B cell (primary cell): Measurements from ENCODE around the gene BIK. TPM values are rescaled to one million over a fixed set of nuclear protein-coding genes. Genes with fewer than 3 reads are reported as not detected.

ENCODE experiments used
- ATAC-seq: fragments of 200-7000 bp; cut with Tn5 transposase; one replicate; pipeline ENCODE4 v1.10.0; 2021; ENCODE audit warnings: low read depth, mild to moderate bottlenecking, moderate number of reproducible peaks, moderate library complexity
- CTCF ChIA-PET: fragments of 350-600 bp; sonication (Branson Sonifier 250); formaldehyde crosslinking; loops from one replicate; lab custom pipeline; 2021; ENCODE audit warnings: antibody characterized with exemption, inconsistent platforms; lab: Charles Lee
- POLR2A ChIA-PET: fragments of 350-600 bp; sonication (Branson Sonifier 250); formaldehyde crosslinking; loops from one replicate; lab custom pipeline; 2021; ENCODE audit warnings: antibody characterized with exemption; lab: Charles Lee
- DNase-seq: peaks from one replicate; pipeline ENCODE4 v3.0.0; 2013
- H2AFZ ChIP-seq: 2 replicates; pipeline ENCODE4 v1.6.1; 2012; ENCODE audit warnings: mild to moderate bottlenecking, low read depth, low read length; ENCODE audit not compliant: insufficient read depth, poor library complexity, severe bottlenecking
- H3K27ac ChIP-seq, 2 donors: 1 replicate in 1 of 2; 2 replicates in 1 of 2; pipeline ENCODE4 v1.5.1; 2012 to 2013; ENCODE audit warnings: low read length in 2 of 2, mild to moderate bottlenecking in 2 of 2, moderate library complexity in 1 of 2
- H3K27me3 ChIP-seq, 4 experiments: fragments of 200-600 bp in 1 of 4; sonication (generic) in 1 of 4; replicated peaks in 1 of 4; 1 replicate in 2 of 4; 2 replicates in 2 of 4; pipeline versions ENCODE4 v1.6.1 to v1.7.0; 2013 to 2016; ENCODE audit warnings: low read length in 3 of 4, mild to moderate bottlenecking in 2 of 4, mixed read lengths in 1 of 4, moderate library complexity in 1 of 4; ENCODE audit not compliant: insufficient read depth in 4 of 4, control insufficient read depth in 3 of 4; ENCODE audit errors: control extremely low read depth in 1 of 4
- H3K36me3 ChIP-seq, 2 experiments: replicated peaks in 1 of 2; 1 replicate in 1 of 2; 2 replicates in 1 of 2; pipeline versions ENCODE4 v1.6.1 to v1.7.1; 2013; ENCODE audit warnings: low read length in 1 of 2; ENCODE audit not compliant: insufficient read depth in 2 of 2, control insufficient read depth in 1 of 2; ENCODE audit errors: control extremely low read depth in 1 of 2, extremely low read depth in 1 of 2
- H3K4me1 ChIP-seq, 2 donors: fragments of 200-600 bp in 1 of 2; sonication (generic) in 1 of 2; 1 replicate in 1 of 2; 2 replicates in 1 of 2; pipeline versions ENCODE4 v1.5.1 to v1.6.1; 2013 to 2017; ENCODE audit warnings: low read length in 2 of 2; ENCODE audit not compliant: control insufficient read depth in 2 of 2, insufficient read depth in 2 of 2
- H3K4me2 ChIP-seq: replicated peaks from 2 replicates; pipeline ENCODE3; 2012; ENCODE audit warnings: mild to moderate bottlenecking, low read depth, low read length; ENCODE audit not compliant: poor library complexity, severe bottlenecking
- H3K4me3 ChIP-seq, 5 experiments: fragments of 200-600 bp in 1 of 5; sonication (generic) in 1 of 5; 1 replicate in 3 of 5; 2 replicates in 2 of 5; pipeline versions ENCODE4 v1.5.1 to v1.7.0; 2011 to 2016; ENCODE audit warnings: low read length in 4 of 5, mild to moderate bottlenecking in 4 of 5, low read depth in 2 of 5, control low read depth in 1 of 5, moderate library complexity in 1 of 5; ENCODE audit not compliant: insufficient read depth in 1 of 5; ENCODE audit errors: control extremely low read depth in 1 of 5, extremely low read depth in 1 of 5
- H3K79me2 ChIP-seq: fragments of 200-600 bp; sonication (generic); one replicate; pipeline ENCODE4 v1.6.0; 2016; ENCODE audit warnings: low read length; ENCODE audit not compliant: control insufficient read depth, insufficient read depth
- H3K9ac ChIP-seq: fragments of 200-600 bp; sonication (generic); 2 replicates; pipeline ENCODE4 v1.6.1; 2017; ENCODE audit warnings: mild to moderate bottlenecking, low read length, moderate library complexity
- H3K9me3 ChIP-seq, 3 donors: one replicate each; pipeline versions ENCODE4 v1.6.1 to v1.7.1; 2013; ENCODE audit warnings: low read length in 2 of 3; ENCODE audit not compliant: control insufficient read depth in 2 of 3, insufficient read depth in 1 of 3; ENCODE audit errors: control extremely low read depth in 1 of 3
- H4K20me1 ChIP-seq: 2 replicates; pipeline ENCODE4 v1.6.0; 2012; ENCODE audit warnings: mild to moderate bottlenecking, low read length; ENCODE audit not compliant: insufficient read depth, control insufficient read depth, poor library complexity, severe bottlenecking
- H3K27ac Mint-ChIP-seq: one replicate; pipeline ENCODE4 v1.8.0; 2021; ENCODE audit warnings: mixed read lengths
- H3K27me3 Mint-ChIP-seq: one replicate; pipeline ENCODE4 v1.8.0; 2021; ENCODE audit warnings: mixed read lengths
- H3K4me1 Mint-ChIP-seq: one replicate; pipeline ENCODE4 v1.8.0; 2021; ENCODE audit warnings: mixed read lengths
- H3K4me3 Mint-ChIP-seq: one replicate; pipeline ENCODE4 v1.8.0; 2021; ENCODE audit warnings: mixed read lengths
- H3K9me3 Mint-ChIP-seq: one replicate; pipeline ENCODE4 v1.8.0; 2022; ENCODE audit warnings: mixed read lengths; ENCODE audit not compliant: insufficient read depth
- CTCF ChIP-seq: fragments of 200-600 bp; IDR thresholded peaks from one replicate; pipeline ENCODE4 v1.8.0; 2022; ENCODE audit warnings: antibody characterized with exemption, mild to moderate bottlenecking
- EZH2 ChIP-seq: IDR thresholded peaks from 2 replicates; pipeline ENCODE4 v1.6.1; 2012; ENCODE audit warnings: borderline replicate concordance, low read depth, mild to moderate bottlenecking, moderate library complexity, low read length; ENCODE audit not compliant: insufficient read depth, poor library complexity, severe bottlenecking
- WGBS: methylation state at CpG from one replicate; pipeline ENCODE4 v1.1.5; 2013; ENCODE audit warnings: missing lambda C conversion rate; ENCODE audit not compliant: insufficient coverage; 5-methylcytosine and 5-hydroxymethylcytosine counted together
- intact Hi-C: fragments of 100-400 bp; cut with micrococcal nuclease; formaldehyde crosslinking; loops from one replicate; pipeline ENCODE4 v1.10.0; 2022
- polyA plus RNA-seq: library from polyadenylated mRNA; depleted of rRNA; stranded (reverse); fragments of >200 nt; gene quantifications from 2 replicates; pipeline ENCODE4 v1.2.3, GENCODE V29; 2012
- total RNA-seq, 2 donors: library from RNA; stranded (reverse); fragments of 120-200 nt in 1 of 2; gene quantifications; 1 replicate in 1 of 2; 2 replicates in 1 of 2; pipeline versions ENCODE4 v1.2.3 to v1.2.4, GENCODE V29; 2013 to 2022

The BIK gene
- total and polyA plus RNA-seq, 2 donors (not counting 1 experiment from before 2014, with no cell fraction given): 1.3 to 2.7 TPM

GRCh38 chr22:43176090-43176489 is 65.5 kb downstream of the BIK start:
- H3K4me3 Mint-ChIP-seq: no peak overlapping the region
- no peaks in the 10 kb centered on the region for H3K9me3 ChIP-seq

GRCh38 chr22:43177479-43177878 is 66.9 kb downstream of the BIK start:
- Histone ChIP-seq H3K27me3 (no peaks in the 10 kb centered on the region), H3K9me3 (no peaks in the 10 kb centered on the region), H3K36me3 (peaks cover 0 to 42% of the 10 kb centered on the region in 2 experiments), H3K79me2 (peaks cover 16% of the 10 kb centered on the region), H3K4me2 (no peak overlapping the region), H3K27ac (no peak overlapping the region), H2AFZ (no peak overlapping the region), H3K4me1 (no peaks in the 10 kb centered on the region), H3K4me3 (no peak overlapping the region), H4K20me1 (no peaks in the 10 kb centered on the region), H3K9ac (no peak overlapping the region)
- ChIA-PET CTCF (no interaction called here), POLR2A (no interaction called here)
- TF ChIP-seq EZH2 (no peak), CTCF (no peak)
- DNase-seq (no peak), ATAC-seq (no peak)
- no peak overlapping the region for H3K4me3 Mint-ChIP-seq
- WGBS: 99% methylated on average over 5 of the region's 7 CpGs
- H3K9me3 Mint-ChIP-seq: no peaks in the 10 kb centered on the region
- intact Hi-C loops: no loop called here
- no peak overlapping the region for H3K27ac Mint-ChIP-seq
- no peaks in the 10 kb centered on the region for H3K27me3 Mint-ChIP-seq
- H3K4me1 Mint-ChIP-seq: no peaks in the 10 kb centered on the region

More at GRCh38 chr22:43176090-43176489, 65.5 kb downstream of the BIK start:
- H3K4me1 Mint-ChIP-seq: no peaks in the 10 kb centered on the region
- TF ChIP-seq CTCF (no peak), EZH2 (no peak)
- no peak overlapping the region for H3K9ac ChIP-seq
- no peak overlapping the region for H3K4me2 ChIP-seq
- ChIA-PET CTCF (no interaction called here), POLR2A (interaction anchor here (0.7 kb wide), 1 partner anchor 37 kb away, joined by 5 read pairs; no protein-coding TSS in a partner anchor)
- H3K4me1 ChIP-seq: no peaks in the 10 kb centered on the region
- H3K9me3 Mint-ChIP-seq: no peaks in the 10 kb centered on the region
- ATAC-seq (no peak), DNase-seq (no peak)
- no peak overlapping the region for H3K27ac Mint-ChIP-seq
- H3K79me2 ChIP-seq: peaks cover 10% of the 10 kb centered on the region
- H4K20me1 ChIP-seq: no peaks in the 10 kb centered on the region
- no peak overlapping the region for H2AFZ ChIP-seq
- H3K27ac ChIP-seq: no peak overlapping the region
- H3K27me3 ChIP-seq: no peaks in the 10 kb centered on the region
- H3K36me3 ChIP-seq: peaks cover 0 to 50% of the 10 kb centered on the region in 2 experiments
- no peak overlapping the region for H3K4me3 ChIP-seq
- no peaks in the 10 kb centered on the region for H3K27me3 Mint-ChIP-seq
- intact Hi-C loops: no loop called here
- WGBS: 81% methylated on average over 13 of the region's 15 CpGs

Other genes with a start within 250 kb of the BIK start
- 59.3 and 60.3 TPM in 2 replicates for gene PACSIN2, start 95.6 kb upstream of the BIK start, total RNA-seq
- gene PACSIN2, start 95.6 kb upstream of the BIK start, polyA plus RNA-seq: 26.9 and 32.5 TPM in 2 replicates
- 2.1 and 3.0 TPM in 2 replicates for gene TTLL1, start 21.4 kb upstream of the BIK start, total RNA-seq
- gene TTLL1, start 21.4 kb upstream of the BIK start, polyA plus RNA-seq: 2.5 and 3.3 TPM in 2 replicates
- 10.1 and 10.9 TPM in 2 replicates for gene MCAT, start 32.6 kb downstream of the BIK start, total RNA-seq
- 8.4 and 16.3 TPM in 2 replicates for gene MCAT, start 32.6 kb downstream of the BIK start, polyA plus RNA-seq
- gene TSPO, start 40.8 kb downstream of the BIK start, total RNA-seq: 54.9 and 56.2 TPM in 2 replicates
- 61.5 and 94.2 TPM in 2 replicates for gene TSPO, start 40.8 kb downstream of the BIK start, polyA plus RNA-seq
- 19.9 and 21.3 TPM in 2 replicates for gene TTLL12, start 76.4 kb downstream of the BIK start, total RNA-seq
- 8.5 and 11.0 TPM in 2 replicates for gene TTLL12, start 76.4 kb downstream of the BIK start, polyA plus RNA-seq
- gene SCUBE1, start 232.6 kb downstream of the BIK start, total RNA-seq: not detected in 2 replicates
- gene SCUBE1, start 232.6 kb downstream of the BIK start, polyA plus RNA-seq: 0.14 TPM in 1 of 2 replicates, not detected in the other